ENCODE results near the gene CAB39.
"Not testable (repeated sequence)": the region's sequence is repeated elsewhere in the genome, so short reads cannot be mapped to it uniquely, and the experiment has no call there.

The CAB39 gene

GRCh38 chr2:230714136-230714480 lies 1.5 kb downstream of the CAB39 start:
- H3K27ac ChIP-seq (ENCODE audit: low read depth, low read length) = peak overlapping the region; percentile 48; the same call in 1 of the 2 replicates
- 13% methylated on average over 4 of the region's 4 CpGs for WGBS

DNA sequence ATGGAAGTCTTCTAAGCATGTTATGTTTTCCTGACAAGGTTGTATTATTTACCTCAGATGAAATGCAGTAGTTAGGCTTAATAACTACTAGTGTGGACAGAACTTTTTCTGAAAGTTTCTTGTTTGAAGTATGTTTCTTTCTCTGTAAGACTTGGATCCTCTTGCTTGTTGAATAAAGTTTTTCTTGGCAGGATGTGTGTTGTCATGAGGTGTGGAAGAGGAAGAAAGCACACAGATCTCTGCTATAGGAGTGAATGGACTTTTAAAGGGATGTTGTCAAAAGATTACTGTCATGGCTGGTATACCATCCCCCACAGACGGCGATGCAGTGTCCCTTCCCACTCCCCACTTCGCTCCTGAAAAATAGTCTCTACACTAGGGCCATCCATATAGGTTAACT lies 2.6 kb downstream of the CAB39 start:
- Histone ChIP-seq H3K9ac (ENCODE audit: low read depth, low read length) (no peak overlapping the region), H3K36me3 (ENCODE audit: insufficient read depth, low read length) (no peaks in the 10 kb centered on the region; the same call in 1 of the 2 replicates), H3K4me3 (ENCODE audit: low read length) (no peak overlapping the region; the same call in 1 of the 2 replicates), H3K27me3 (ENCODE audit: insufficient read depth, low read length) (no peaks in the 10 kb centered on the region), H3K27ac (ENCODE audit: low read depth, low read length) (no peak overlapping the region), H3K4me1 (ENCODE audit: insufficient read depth, low read length) (peaks cover 45% of the 10 kb centered on the region), H3K9me3 (ENCODE audit: insufficient read depth, low read depth, low read length) (no peaks in the 10 kb centered on the region)
- WGBS = 84% methylated on average over 3 of the region's 3 CpGs

More at GRCh38 chr2:230714136-230714480, 1.5 kb downstream of the CAB39 start:
- Histone ChIP-seq H3K27me3 (ENCODE audit: insufficient read depth, low read length) (no peaks in the 10 kb centered on the region), H3K9ac (ENCODE audit: low read depth, low read length) (peak overlapping the region; percentile 78; the same call in 1 of the 2 replicates), H3K4me1 (ENCODE audit: insufficient read depth, low read length) (peaks cover 37% of the 10 kb centered on the region), H3K4me3 (ENCODE audit: low read length) (peak overlapping the region; percentile 90), H3K36me3 (ENCODE audit: insufficient read depth, low read length) (no peaks in the 10 kb centered on the region; the same call in 1 of the 2 replicates), H3K9me3 (ENCODE audit: insufficient read depth, low read depth, low read length) (no peaks in the 10 kb centered on the region)

DNA sequence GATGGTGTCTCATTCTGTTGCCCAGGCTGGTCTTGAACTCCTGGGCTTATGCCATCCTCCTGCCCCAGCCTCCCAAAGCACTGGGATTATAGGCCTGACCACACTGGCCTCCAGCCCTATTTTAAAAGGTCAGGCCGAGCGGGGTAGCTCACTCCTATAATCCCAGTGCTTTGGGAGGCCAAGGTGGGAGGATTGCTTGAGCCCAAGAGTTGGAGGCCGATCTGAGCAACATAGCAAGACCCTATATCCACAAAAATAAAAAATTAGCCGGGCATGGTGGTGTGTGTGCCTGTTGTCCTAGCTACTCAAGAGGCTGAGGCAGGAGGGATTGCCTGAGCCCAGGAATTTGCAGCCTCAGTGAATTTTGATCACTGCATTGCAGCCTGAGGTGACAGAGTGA lies 3.9 kb downstream of the CAB39 start:
- Histone ChIP-seq H3K36me3 (ENCODE audit: insufficient read depth, low read length) (peaks cover 3% of the 10 kb centered on the region), H3K4me1 (ENCODE audit: insufficient read depth, low read length) (peaks cover 55% of the 10 kb centered on the region), H3K9me3 (ENCODE audit: insufficient read depth, low read depth, low read length) (no peaks in the 10 kb centered on the region), H3K27me3 (ENCODE audit: insufficient read depth, low read length) (no peaks in the 10 kb centered on the region), H3K9ac (ENCODE audit: low read depth, low read length) (no peak overlapping the region), H3K4me3 (ENCODE audit: low read length) (no peak overlapping the region), H3K27ac (ENCODE audit: low read depth, low read length) (no peak overlapping the region)
- WGBS = 95% methylated on average over 4 of the region's 4 CpGs

DNA sequence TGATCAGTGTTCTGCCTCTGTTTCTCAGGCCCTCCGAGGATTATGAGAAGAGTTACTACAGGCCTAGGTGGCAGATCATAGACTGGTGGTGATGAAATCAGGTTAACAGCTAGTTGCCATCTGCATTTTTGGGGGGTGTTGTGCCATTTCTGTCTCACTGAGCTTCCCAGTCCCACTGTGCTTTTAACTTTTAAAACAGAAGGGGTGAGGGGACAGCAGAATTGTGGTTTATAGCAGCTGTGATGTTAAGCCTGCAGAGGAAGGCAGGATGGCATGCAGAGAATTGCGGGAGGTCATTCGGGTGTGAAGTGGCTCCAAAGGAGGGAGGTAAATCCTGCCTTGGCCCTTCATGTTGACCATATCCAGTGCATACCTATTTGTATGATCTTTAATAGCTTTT lies 5.0 kb downstream of the CAB39 start:
- 35% methylated on average over 3 of the region's 3 CpGs for WGBS
- H3K9me3 ChIP-seq (ENCODE audit: insufficient read depth, low read depth, low read length) = no peaks in the 10 kb centered on the region
- H3K27ac ChIP-seq (ENCODE audit: low read depth, low read length) = peak overlapping the region; percentile 70
- H3K27me3 ChIP-seq (ENCODE audit: insufficient read depth, low read length) = no peaks in the 10 kb centered on the region
- H3K4me3 ChIP-seq (ENCODE audit: low read length) = no peak overlapping the region; the same call in 1 of the 2 replicates
- H3K36me3 ChIP-seq (ENCODE audit: insufficient read depth, low read length) = peaks cover 3% of the 10 kb centered on the region
- peaks cover 61% of the 10 kb centered on the region for H3K4me1 ChIP-seq (ENCODE audit: insufficient read depth, low read length)
- H3K9ac ChIP-seq (ENCODE audit: low read depth, low read length) = no peak overlapping the region

- H3K9ac ChIP-seq (ENCODE audit: low read depth, low read length) = no peak overlapping the region
- H3K9me3 ChIP-seq (ENCODE audit: insufficient read depth, low read depth, low read length) = no peaks in the 10 kb centered on the region
- peaks cover 3% of the 10 kb centered on the region for H3K36me3 ChIP-seq (ENCODE audit: insufficient read depth, low read length)
- 98% methylated on average over 2 of the region's 3 CpGs for WGBS
- peaks cover 67% of the 10 kb centered on the region for H3K4me1 ChIP-seq (ENCODE audit: insufficient read depth, low read length)
- no peaks in the 10 kb centered on the region for H3K27me3 ChIP-seq (ENCODE audit: insufficient read depth, low read length)
- no peak overlapping the region for H3K27ac ChIP-seq (ENCODE audit: low read depth, low read length)
- no peak overlapping the region for H3K4me3 ChIP-seq (ENCODE audit: low read length)
Measured at GRCh38 chr2:230719340-230719739, 6.7 kb downstream of the CAB39 start.

DNA sequence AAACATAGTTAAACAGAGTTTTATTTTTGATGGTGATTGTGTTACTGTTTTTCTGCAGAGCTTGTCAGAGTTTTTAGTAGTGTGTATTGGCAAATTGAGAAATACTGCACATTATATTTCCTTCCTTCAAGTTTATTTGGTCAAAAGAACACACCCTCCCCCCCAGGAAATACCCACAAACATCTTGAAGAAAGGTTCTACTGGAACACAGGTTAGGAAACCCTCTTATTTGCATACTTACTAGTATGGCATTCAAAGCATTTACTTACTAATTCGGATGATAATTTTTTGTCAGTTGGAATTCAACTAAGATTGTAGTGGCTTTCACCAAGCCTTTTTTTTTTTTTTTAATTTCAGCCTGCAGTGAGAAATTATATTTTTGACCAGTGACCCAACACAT lies 9.1 kb downstream of the CAB39 start:
- Histone ChIP-seq H3K27ac (ENCODE audit: low read depth, low read length) (peak overlapping the region; percentile 62), H3K36me3 (ENCODE audit: insufficient read depth, low read length) (peaks cover 6% of the 10 kb centered on the region), H3K9ac (ENCODE audit: low read depth, low read length) (peak overlapping the region; percentile 13; the same call in 1 of the 2 replicates), H3K4me3 (ENCODE audit: low read length) (no peak overlapping the region), H3K4me1 (ENCODE audit: insufficient read depth, low read length) (peaks cover 60% of the 10 kb centered on the region), H3K27me3 (ENCODE audit: insufficient read depth, low read length) (no peaks in the 10 kb centered on the region), H3K9me3 (ENCODE audit: insufficient read depth, low read depth, low read length) (no peaks in the 10 kb centered on the region)
- WGBS = no CpG with 5 or more reads among the region's 1 CpG

GRCh38 chr2:230722207-230722885 lies 9.7 kb downstream of the CAB39 start:
- Histone ChIP-seq H3K36me3 (ENCODE audit: insufficient read depth, low read length) (peaks cover 6% of the 10 kb centered on the region), H3K4me3 (ENCODE audit: low read length) (no peak overlapping the region), H3K27ac (ENCODE audit: low read depth, low read length) (peak overlapping the region; percentile 28; the same call in 1 of the 2 replicates)

GRCh38 chr2:230723363-230723762 lies 10.7 kb downstream of the CAB39 start:
- Histone ChIP-seq H3K27ac (ENCODE audit: low read depth, low read length) (no peak overlapping the region), H3K9me3 (ENCODE audit: insufficient read depth, low read depth, low read length) (no peaks in the 10 kb centered on the region), H3K36me3 (ENCODE audit: insufficient read depth, low read length) (peaks cover 6% of the 10 kb centered on the region), H3K4me1 (ENCODE audit: insufficient read depth, low read length) (peaks cover 46% of the 10 kb centered on the region), H3K9ac (ENCODE audit: low read depth, low read length) (no peak overlapping the region), H3K4me3 (ENCODE audit: low read length) (no peak overlapping the region), H3K27me3 (ENCODE audit: insufficient read depth, low read length) (no peaks in the 10 kb centered on the region)
- WGBS = 92% methylated on average over 2 of the region's 2 CpGs

More at GRCh38 chr2:230722207-230722885, 9.7 kb downstream of the CAB39 start:
- Histone ChIP-seq H3K9me3 (ENCODE audit: insufficient read depth, low read depth, low read length) (no peaks in the 10 kb centered on the region), H3K4me1 (ENCODE audit: insufficient read depth, low read length) (peaks cover 55% of the 10 kb centered on the region), H3K27me3 (ENCODE audit: insufficient read depth, low read length) (no peaks in the 10 kb centered on the region), H3K9ac (ENCODE audit: low read depth, low read length) (no peak overlapping the region)
- 92% methylated on average over 4 of the region's 4 CpGs for WGBS

- not testable (repeated sequence) for H3K9me3 ChIP-seq (ENCODE audit: insufficient read depth, low read depth, low read length); H3K27ac ChIP-seq (ENCODE audit: low read depth, low read length); H3K9ac ChIP-seq (ENCODE audit: low read depth, low read length); H3K36me3 ChIP-seq (ENCODE audit: insufficient read depth, low read length); H3K4me3 ChIP-seq (ENCODE audit: low read length); H3K27me3 ChIP-seq (ENCODE audit: insufficient read depth, low read length)
- H3K4me1 ChIP-seq (ENCODE audit: insufficient read depth, low read length) = peaks cover 31% of the 10 kb centered on the region
- WGBS = 92% methylated on average over 14 of the region's 14 CpGs
Measured at GRCh38 chr2:230724957-230725356, 12.3 kb downstream of the CAB39 start.

DNA sequence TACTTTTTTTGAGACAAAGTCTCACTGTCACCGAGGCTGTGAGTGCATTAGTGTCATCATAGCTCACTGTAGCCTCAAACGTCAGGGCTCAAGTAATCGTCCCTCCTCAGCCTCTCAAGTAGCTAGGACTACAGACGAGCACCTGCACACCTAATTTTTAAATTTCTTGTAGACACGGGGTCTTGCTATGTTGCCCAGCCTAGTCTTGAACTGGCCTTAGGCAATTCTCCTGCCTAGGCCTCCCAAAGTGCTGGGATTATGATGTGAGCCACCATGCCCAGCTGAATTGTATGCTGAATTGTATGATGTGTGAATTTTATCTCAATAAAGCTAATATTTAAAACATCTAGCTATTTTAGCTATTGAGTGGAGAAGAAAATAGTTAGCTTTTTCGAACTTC lies 18.9 kb downstream of the CAB39 start:
- WGBS = 94% methylated on average over 5 of the region's 6 CpGs
- H3K4me3 ChIP-seq (ENCODE audit: low read length) = no peak overlapping the region

GRCh38 chr2:230732914-230733401 lies 20.3 kb downstream of the CAB39 start:
- peaks cover 16% of the 10 kb centered on the region for H3K4me1 ChIP-seq (ENCODE audit: insufficient read depth, low read length)
- no peak overlapping the region for H3K9ac ChIP-seq (ENCODE audit: low read depth, low read length)
- no peaks in the 10 kb centered on the region for H3K27me3 ChIP-seq (ENCODE audit: insufficient read depth, low read length)
- no peaks in the 10 kb centered on the region for H3K36me3 ChIP-seq (ENCODE audit: insufficient read depth, low read length)
- H3K4me3 ChIP-seq (ENCODE audit: low read length) = no peak overlapping the region
- WGBS = 100% methylated on average over 1 of the region's 4 CpGs
- no peaks in the 10 kb centered on the region for H3K9me3 ChIP-seq (ENCODE audit: insufficient read depth, low read depth, low read length)
- no peak overlapping the region for H3K27ac ChIP-seq (ENCODE audit: low read depth, low read length)

More for the DNA sequence above, 18.9 kb downstream of the CAB39 start:
- H3K9ac ChIP-seq (ENCODE audit: low read depth, low read length) = no peak overlapping the region
- H3K9me3 ChIP-seq (ENCODE audit: insufficient read depth, low read depth, low read length) = no peaks in the 10 kb centered on the region
- H3K27ac ChIP-seq (ENCODE audit: low read depth, low read length) = no peak overlapping the region
- no peaks in the 10 kb centered on the region for H3K27me3 ChIP-seq (ENCODE audit: insufficient read depth, low read length)
- H3K4me1 ChIP-seq (ENCODE audit: insufficient read depth, low read length) = peaks cover 16% of the 10 kb centered on the region
- H3K36me3 ChIP-seq (ENCODE audit: insufficient read depth, low read length) = no peaks in the 10 kb centered on the region

Data from HUES64 (cell line).